Uterus (tissue), 2 donors: ENCODE data around the gene DMD.

Source experiments
- POLR2A ChIP-seq, 2 donors: fragments of 450-650 bp; IDR thresholded peaks; one replicate each; pipeline ENCODE4 v1.6.1; 2016; ENCODE audit warnings: antibody characterized with exemption in 2 of 2, mild to moderate bottlenecking in 1 of 2, moderate library complexity in 1 of 2
- TF ChIP-seq, protein P1 (sequence below), 4 experiments: fragments of 200-600 bp in 2 of 4; fragments of 450-650 bp in 2 of 4; sonication (generic) in 2 of 4; IDR thresholded peaks; one replicate each; pipeline ENCODE4 v1.5.1; 2016 to 2019; ENCODE audit warnings: antibody characterized with exemption in 4 of 4, mild to moderate bottlenecking in 2 of 4, moderate library complexity in 1 of 4

DNA sequence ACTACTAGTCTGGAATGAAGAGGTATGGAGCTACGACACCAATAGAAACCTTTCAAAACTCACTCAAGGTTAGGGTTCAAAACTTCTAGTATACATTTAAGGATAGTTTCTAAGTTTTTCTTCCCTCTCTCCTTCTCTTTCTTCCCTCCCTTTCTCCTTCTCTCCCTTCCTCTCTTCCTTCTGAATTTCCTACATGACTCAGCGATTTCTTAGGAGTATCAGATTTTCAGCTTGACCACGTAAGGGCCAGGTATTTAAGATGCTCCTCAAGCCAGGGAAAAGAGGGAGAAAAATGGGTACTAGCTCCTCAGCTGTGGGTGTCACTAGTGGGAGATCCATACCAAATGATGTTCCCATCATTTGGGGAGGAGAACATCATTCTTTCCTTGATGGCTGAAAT is 2083.6 kb downstream of the DMD start:
- TF ChIP-seq, protein P1, sequence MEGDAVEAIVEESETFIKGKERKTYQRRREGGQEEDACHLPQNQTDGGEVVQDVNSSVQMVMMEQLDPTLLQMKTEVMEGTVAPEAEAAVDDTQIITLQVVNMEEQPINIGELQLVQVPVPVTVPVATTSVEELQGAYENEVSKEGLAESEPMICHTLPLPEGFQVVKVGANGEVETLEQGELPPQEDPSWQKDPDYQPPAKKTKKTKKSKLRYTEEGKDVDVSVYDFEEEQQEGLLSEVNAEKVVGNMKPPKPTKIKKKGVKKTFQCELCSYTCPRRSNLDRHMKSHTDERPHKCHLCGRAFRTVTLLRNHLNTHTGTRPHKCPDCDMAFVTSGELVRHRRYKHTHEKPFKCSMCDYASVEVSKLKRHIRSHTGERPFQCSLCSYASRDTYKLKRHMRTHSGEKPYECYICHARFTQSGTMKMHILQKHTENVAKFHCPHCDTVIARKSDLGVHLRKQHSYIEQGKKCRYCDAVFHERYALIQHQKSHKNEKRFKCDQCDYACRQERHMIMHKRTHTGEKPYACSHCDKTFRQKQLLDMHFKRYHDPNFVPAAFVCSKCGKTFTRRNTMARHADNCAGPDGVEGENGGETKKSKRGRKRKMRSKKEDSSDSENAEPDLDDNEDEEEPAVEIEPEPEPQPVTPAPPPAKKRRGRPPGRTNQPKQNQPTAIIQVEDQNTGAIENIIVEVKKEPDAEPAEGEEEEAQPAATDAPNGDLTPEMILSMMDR (IDR thresholded peaks at IDR 0.05): no peak
- no peak for TF ChIP-seq POLR2A (IDR thresholded peaks at IDR 0.05)
